CD8-positive, alpha-beta memory T cell (primary cell): Measurements from ENCODE around the gene LTB4R. TPM values are rescaled to one million over a fixed set of nuclear protein-coding genes. Genes with fewer than 3 reads are reported as not detected.
A peak's percentile ranks its signal among the peaks of the same experiment; 100 is the strongest.

Experiments
- CTCF ChIA-PET: fragments of 350-600 bp; sonication (Branson Sonifier 250); formaldehyde crosslinking; loops from one replicate; lab custom pipeline; 2021; ENCODE audit warnings: antibody characterized with exemption; lab: Charles Lee
- POLR2A ChIA-PET: fragments of 350-600 bp; sonication (Branson Sonifier 250); formaldehyde crosslinking; loops from one replicate; lab custom pipeline; 2021; ENCODE audit warnings: antibody characterized with exemption; lab: Charles Lee
- DNase-seq, 5 donors: peaks; one replicate each; pipeline versions ENCODE4 v3.0.0 to v3.0.0-alpha.2; 2020 to 2022; ENCODE audit warnings: mixed read lengths in 1 of 5
- H3K27ac ChIP-seq: one replicate; pipeline ENCODE4 v1.7.0; 2013; ENCODE audit warnings: low read depth, mild to moderate bottlenecking, low read length, moderate library complexity
- H3K27me3 ChIP-seq: 2 replicates; pipeline ENCODE4 v1.7.0; 2013; ENCODE audit warnings: low read length, mild to moderate bottlenecking; ENCODE audit not compliant: insufficient read depth, poor library complexity, severe bottlenecking
- H3K36me3 ChIP-seq: 2 replicates; pipeline ENCODE4 v1.7.0; 2013; ENCODE audit warnings: mild to moderate bottlenecking, low read length, moderate library complexity; ENCODE audit not compliant: insufficient read depth
- H3K4me1 ChIP-seq: 2 replicates; pipeline ENCODE4 v1.7.0; 2013; ENCODE audit warnings: mild to moderate bottlenecking, low read length, moderate library complexity; ENCODE audit not compliant: insufficient read depth
- H3K4me3 ChIP-seq: 2 replicates; pipeline ENCODE4 v1.7.0; 2013; ENCODE audit warnings: mild to moderate bottlenecking, low read length
- H3K9me3 ChIP-seq: 2 replicates; pipeline ENCODE4 v1.7.0; 2013; ENCODE audit warnings: mild to moderate bottlenecking, low read length
- H3K27ac Mint-ChIP-seq, 8 donors: one replicate each; pipeline ENCODE4 v1.8.0; 2020 to 2021; ENCODE audit warnings: mixed read lengths in 8 of 8, mild to moderate bottlenecking in 6 of 8, inconsistent platforms in 3 of 8, moderate library complexity in 3 of 8
- H3K27me3 Mint-ChIP-seq, 2 donors: one replicate each; pipeline ENCODE4 v1.8.0; 2020 to 2021; ENCODE audit warnings: mixed read lengths in 2 of 2, mild to moderate bottlenecking in 1 of 2, moderate library complexity in 1 of 2
- H3K36me3 Mint-ChIP-seq, 3 donors: one replicate each; pipeline ENCODE4 v1.8.0; 2020 to 2021; ENCODE audit warnings: mixed read lengths in 3 of 3, inconsistent platforms in 1 of 3, mild to moderate bottlenecking in 1 of 3
- H3K4me1 Mint-ChIP-seq, 3 donors: one replicate each; pipeline ENCODE4 v1.8.0; 2020 to 2021; ENCODE audit warnings: mixed read lengths in 3 of 3, inconsistent platforms in 1 of 3, mild to moderate bottlenecking in 1 of 3
- H3K4me3 Mint-ChIP-seq, 7 donors: one replicate each; pipeline ENCODE4 v1.8.0; 2020 to 2021; ENCODE audit warnings: mixed read lengths in 7 of 7, mild to moderate bottlenecking in 6 of 7, moderate library complexity in 4 of 7, inconsistent platforms in 2 of 7
- H3K9me3 Mint-ChIP-seq, 5 donors: one replicate each; pipeline ENCODE4 v1.8.0; 2020 to 2022; ENCODE audit warnings: mixed read lengths in 5 of 5, mild to moderate bottlenecking in 3 of 5, moderate library complexity in 2 of 5, inconsistent platforms in 1 of 5
- polyA plus RNA-seq: library from polyadenylated mRNA; unstranded; fragments of 300-500 nt; fragmentation: Illumina TruSeq; gene quantifications from one replicate; pipeline ENCODE4 v1.2.3, GENCODE V29; 2021
- total RNA-seq, 2 experiments: library from RNA; stranded (reverse); gene quantifications; one replicate each; pipeline ENCODE4 v1.2.3, GENCODE V29; 2021

The LTB4R gene
- total and polyA plus RNA-seq, 3 experiments from 2014 or later: 9.8 to 12.3 (median 10.3) TPM

GRCh38 chr14:24271834-24272263, 39.5 kb upstream of the LTB4R start:
- Histone ChIP-seq H3K27ac (peak overlapping the region; percentile 86), H3K27me3 (no peaks in the 10 kb centered on the region), H3K36me3 (peaks cover 18% of the 10 kb centered on the region), H3K4me1 (peaks cover 30% of the 10 kb centered on the region), H3K4me3 (peak overlapping the region; percentile 26), H3K9me3 (no peaks in the 10 kb centered on the region)
- Mint-ChIP-seq H3K36me3 (peaks cover 6 to 33% (median 6%) of the 10 kb centered on the region in 3 donors), H3K4me3 (peak overlapping the region; percentile 78 to 93 (median 92)), H3K9me3 (no peaks in the 10 kb centered on the region), H3K27ac (peak overlapping the region; percentile 92 to 99 (median 97)), H3K4me1 (peaks cover 37 to 44% (median 41%) of the 10 kb centered on the region in 3 donors), H3K27me3 (peaks cover 0 to 5% of the 10 kb centered on the region in 2 donors)
- no peak for DNase-seq
- CTCF ChIA-PET: interaction anchor here (1.0 to 5.4 kb wide), 13 partner anchors 8 to 159 kb away, joined by 3 to 94 read pairs (median 10); partner anchors contain the start of genes CHMP4A, CIDEB, EMC9 and KHNYN
- POLR2A ChIA-PET: interaction anchor here (0.9 to 2.8 kb wide), 13 partner anchors 9 to 265 kb away, joined by 3 to 28 read pairs (median 6); partner anchors contain the start of genes CBLN3, CHMP4A, DCAF11 and KHNYN

GRCh38 chr14:24272467-24272866, 38.8 kb upstream of the LTB4R start:
- peaks cover under 1 to 27% (median 2%) of the 10 kb centered on the region in 3 donors for H3K36me3 Mint-ChIP-seq
- peaks cover 0 to 5% of the 10 kb centered on the region in 2 donors for H3K27me3 Mint-ChIP-seq
- ChIA-PET CTCF (interaction anchor here (1.1 to 5.4 kb wide), 9 partner anchors 14 to 159 kb away, joined by 3 to 94 read pairs (median 19); partner anchors contain the start of genes CHMP4A, CIDEB, KHNYN and LTB4R), POLR2A (interaction anchor here (0.9 to 2.8 kb wide), 5 partner anchors 30 to 164 kb away, joined by 3 to 28 read pairs (median 6); partner anchors contain the start of genes CBLN3, KHNYN, MDP1 and TINF2)
- Histone ChIP-seq H3K36me3 (peaks cover 12% of the 10 kb centered on the region), H3K27ac (peak overlapping the region; percentile 86), H3K4me1 (peaks cover 30% of the 10 kb centered on the region), H3K9me3 (no peaks in the 10 kb centered on the region), H3K27me3 (no peaks in the 10 kb centered on the region), H3K4me3 (peak overlapping the region; percentile 26)
- DNase-seq: no peak
- peak overlapping the region; percentile 36 to 92 (median 42) for H3K4me3 Mint-ChIP-seq
- peak overlapping the region; percentile 92 to 99 (median 97) for H3K27ac Mint-ChIP-seq
- H3K9me3 Mint-ChIP-seq: no peaks in the 10 kb centered on the region
- peaks cover 35 to 48% (median 40%) of the 10 kb centered on the region in 3 donors for H3K4me1 Mint-ChIP-seq

- DNase-seq: peak in 1 of 5 donors; percentile 7
- Mint-ChIP-seq H3K4me1 (peaks cover 38 to 52% (median 44%) of the 10 kb centered on the region in 3 donors), H3K27ac (peak overlapping the region in 7 of 8 donors; percentile 23 to 99 (median 77)), H3K9me3 (no peaks in the 10 kb centered on the region), H3K4me3 (no peak overlapping the region), H3K36me3 (peaks cover 0 to 20% (median 2%) of the 10 kb centered on the region in 3 donors), H3K27me3 (peaks cover 0 to 5% of the 10 kb centered on the region in 2 donors)
- CTCF ChIA-PET: interaction anchor here (1.0 to 1.7 kb wide), 2 partner anchors 34 to 60 kb away, joined by 3 to 4 read pairs; partner anchors contain the start of gene CIDEB
- no peak overlapping the region for H3K27ac ChIP-seq
- POLR2A ChIA-PET: interaction anchor here (0.5 to 0.7 kb wide), 3 partner anchors 27 to 129 kb away, joined by 3 to 10 read pairs (median 3); partner anchors contain the start of gene NYNRIN
- no peaks in the 10 kb centered on the region for H3K9me3 ChIP-seq
- peaks cover 31% of the 10 kb centered on the region for H3K4me1 ChIP-seq
- H3K27me3 ChIP-seq: no peaks in the 10 kb centered on the region
- no peak overlapping the region for H3K4me3 ChIP-seq
- H3K36me3 ChIP-seq: peaks cover 9% of the 10 kb centered on the region
Observed at GRCh38 chr14:24273422-24273998, 37.8 kb upstream of the LTB4R start.

- H3K27ac ChIP-seq: no peak overlapping the region
- Mint-ChIP-seq H3K36me3 (peaks cover 0 to 14% (median 2%) of the 10 kb centered on the region in 3 donors), H3K27me3 (peaks cover 0 to 5% of the 10 kb centered on the region in 2 donors), H3K27ac (peak overlapping the region; percentile 18 to 96 (median 70)), H3K4me3 (peak overlapping the region in 2 of 7 donors; percentile 8 to 19), H3K9me3 (no peaks in the 10 kb centered on the region), H3K4me1 (peaks cover 42 to 58% (median 50%) of the 10 kb centered on the region in 3 donors)
- no peaks in the 10 kb centered on the region for H3K9me3 ChIP-seq
- peaks cover 7% of the 10 kb centered on the region for H3K36me3 ChIP-seq
- H3K4me3 ChIP-seq: no peak overlapping the region
- CTCF ChIA-PET: interaction anchor here (1.0 to 1.7 kb wide), 2 partner anchors 34 to 59 kb away, joined by 3 to 4 read pairs; partner anchors contain the start of gene CIDEB
- POLR2A ChIA-PET: interaction anchor here (0.5 to 0.6 kb wide), 2 partner anchors 28 to 129 kb away, joined by 3 to 10 read pairs; no protein-coding TSS in a partner anchor
- peak in 3 of 5 donors; percentile 19 to 49 (median 37) for DNase-seq
- H3K27me3 ChIP-seq: no peaks in the 10 kb centered on the region
- H3K4me1 ChIP-seq: peaks cover 37% of the 10 kb centered on the region
Observed at GRCh38 chr14:24274101-24274543, 37.2 kb upstream of the LTB4R start.

- peaks cover 0 to 4% of the 10 kb centered on the region in 2 donors for H3K27me3 Mint-ChIP-seq
- H3K4me1 ChIP-seq: peaks cover 37% of the 10 kb centered on the region
- POLR2A ChIA-PET: no interaction called here
- no peaks in the 10 kb centered on the region for H3K27me3 ChIP-seq
- DNase-seq: peak in 1 of 5 donors; percentile 2
- H3K27ac ChIP-seq: no peak overlapping the region
- peaks cover 0 to 2% (median 0%) of the 10 kb centered on the region in 3 donors for H3K36me3 Mint-ChIP-seq
- CTCF ChIA-PET: interaction anchor here (1.5 kb wide), 1 partner anchor 35 kb away, joined by 3 read pairs; the partner anchor contains the start of gene TINF2
- no peaks in the 10 kb centered on the region for H3K9me3 Mint-ChIP-seq
- no peak overlapping the region for H3K4me3 Mint-ChIP-seq
- peaks cover 34 to 50% (median 42%) of the 10 kb centered on the region in 3 donors for H3K4me1 Mint-ChIP-seq
- no peaks in the 10 kb centered on the region for H3K9me3 ChIP-seq
- H3K4me3 ChIP-seq: no peak overlapping the region
- H3K27ac Mint-ChIP-seq: peak overlapping the region in 5 of 8 donors; percentile 30 to 88 (median 81)
- H3K36me3 ChIP-seq: no peaks in the 10 kb centered on the region
Observed at GRCh38 chr14:24277071-24277470, 34.2 kb upstream of the LTB4R start.

- Histone ChIP-seq H3K27ac (no peak overlapping the region), H3K27me3 (no peaks in the 10 kb centered on the region), H3K4me1 (peaks cover 30% of the 10 kb centered on the region), H3K4me3 (no peak overlapping the region), H3K36me3 (no peaks in the 10 kb centered on the region), H3K9me3 (no peaks in the 10 kb centered on the region)
- Mint-ChIP-seq H3K36me3 (peaks cover 0 to 2% (median 0%) of the 10 kb centered on the region in 3 donors), H3K4me1 (peaks cover 27 to 43% (median 35%) of the 10 kb centered on the region in 3 donors), H3K27ac (peak overlapping the region in 3 of 8 donors; percentile 31 to 86 (median 43)), H3K9me3 (no peaks in the 10 kb centered on the region), H3K4me3 (no peak overlapping the region), H3K27me3 (no peaks in the 10 kb centered on the region)
- DNase-seq: peak in 1 of 5 donors; percentile 36
- CTCF ChIA-PET: interaction anchor here (1.5 kb wide), 1 partner anchor 36 kb away, joined by 3 read pairs; the partner anchor contains the start of gene TINF2
- POLR2A ChIA-PET: no interaction called here
Observed at GRCh38 chr14:24277606-24278321, 33.5 kb upstream of the LTB4R start.

GRCh38 chr14:24278424-24278823, 32.9 kb upstream of the LTB4R start:
- H3K36me3 ChIP-seq: no peaks in the 10 kb centered on the region
- H3K4me1 Mint-ChIP-seq: peaks cover 23 to 39% (median 32%) of the 10 kb centered on the region in 3 donors
- peaks cover 0 to 2% (median 0%) of the 10 kb centered on the region in 3 donors for H3K36me3 Mint-ChIP-seq
- ChIA-PET CTCF (no interaction called here), POLR2A (no interaction called here)
- H3K27me3 ChIP-seq: no peaks in the 10 kb centered on the region
- H3K9me3 Mint-ChIP-seq: no peaks in the 10 kb centered on the region
- no peak for DNase-seq
- H3K27me3 Mint-ChIP-seq: no peaks in the 10 kb centered on the region
- H3K4me3 ChIP-seq: no peak overlapping the region
- H3K4me3 Mint-ChIP-seq: no peak overlapping the region
- H3K4me1 ChIP-seq: peaks cover 27% of the 10 kb centered on the region
- peak overlapping the region in 7 of 8 donors; percentile 13 to 86 (median 66) for H3K27ac Mint-ChIP-seq
- H3K9me3 ChIP-seq: no peaks in the 10 kb centered on the region
- no peak overlapping the region for H3K27ac ChIP-seq
